AG04450 (cell line): ENCODE results near the gene FRG2. TPM values are rescaled to one million over a fixed set of nuclear protein-coding genes. Genes with fewer than 3 reads are reported as not detected.
"Not testable (repeated sequence)": the region's sequence is repeated elsewhere in the genome, so short reads cannot be mapped to it uniquely, and the experiment has no call there.

Experiments used
- CTCF ChIA-PET: fragments of 300-600, 350-600 bp; formaldehyde crosslinking; extraction: SDS; loops from one replicate; lab custom pipeline; 2022; ENCODE audit warnings: antibody characterized with exemption, inconsistent platforms; lab: Charles Lee
- POLR2A ChIA-PET: fragments of 350-600 bp; formaldehyde crosslinking; extraction: SDS; loops from one replicate; lab custom pipeline; 2021; ENCODE audit warnings: antibody characterized with exemption, inconsistent platforms; lab: Yijun Ruan, JAX
- DNase-seq: peaks from one replicate; pipeline ENCODE4 v3.0.0-alpha.2; 2011; ENCODE audit warnings: low read depth, low spot score
- H3K27ac ChIP-seq: one replicate; pipeline ENCODE4 v1.5.1; 2012; ENCODE audit warnings: low read depth, low read length, control low read depth
- H3K27me3 ChIP-seq: one replicate; pipeline ENCODE4 v1.6.0; 2012; ENCODE audit warnings: low read length; ENCODE audit not compliant: control insufficient read depth, insufficient read depth
- H3K4me3 ChIP-seq: 2 replicates; pipeline ENCODE4 v1.5.1; 2011; ENCODE audit warnings: mild to moderate bottlenecking, low read depth, low read length, control low read depth
- H3K9me3 ChIP-seq: 2 replicates; pipeline ENCODE4 v1.5.1; 2012; ENCODE audit warnings: low read length; ENCODE audit not compliant: control insufficient read depth, insufficient read depth
- polyA plus RNA-seq: library from polyadenylated mRNA; depleted of rRNA; stranded (reverse); fragments of >200 nt; gene quantifications from 2 replicates; pipeline ENCODE4 v1.2.3, GENCODE V29; 2011
- TF ChIP-seq, protein P1 (sequence below): IDR thresholded peaks from 2 replicates; pipeline ENCODE4 v1.5.1; 2011; ENCODE audit warnings: low read depth, low read length, control low read depth, inconsistent platforms

Gene FRG2
- polyA plus RNA-seq, 1 experiment: not detected

DNA sequence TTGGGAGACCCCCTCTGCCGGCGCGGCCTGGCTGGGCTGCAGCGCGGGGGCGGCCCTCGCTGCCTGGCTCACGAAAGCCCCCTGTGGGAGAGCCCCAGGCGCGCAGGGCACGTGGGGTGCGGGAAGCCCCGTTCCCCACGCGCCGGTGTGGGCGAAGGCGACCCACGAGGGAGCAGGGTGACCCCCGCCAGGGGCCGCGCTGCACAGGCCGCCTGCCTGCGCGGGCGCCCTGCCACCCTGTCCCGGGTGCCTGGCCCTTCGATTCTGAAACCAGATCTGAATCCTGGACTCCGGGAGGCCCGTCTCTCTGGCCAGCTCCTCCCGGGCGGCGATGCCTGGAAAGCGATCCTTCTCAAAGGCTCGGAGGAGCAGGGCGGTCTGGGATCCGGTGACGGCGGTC lies 5.1 kb downstream of the FRG2 start:
- POLR2A ChIA-PET, DNase-seq, CTCF ChIA-PET, H3K27ac ChIP-seq, H3K4me3 ChIP-seq: not testable (repeated sequence)
- Histone ChIP-seq H3K27me3 (peaks cover 39% of the 10 kb centered on the region), H3K9me3 (peaks cover 19% of the 10 kb centered on the region)

DNA sequence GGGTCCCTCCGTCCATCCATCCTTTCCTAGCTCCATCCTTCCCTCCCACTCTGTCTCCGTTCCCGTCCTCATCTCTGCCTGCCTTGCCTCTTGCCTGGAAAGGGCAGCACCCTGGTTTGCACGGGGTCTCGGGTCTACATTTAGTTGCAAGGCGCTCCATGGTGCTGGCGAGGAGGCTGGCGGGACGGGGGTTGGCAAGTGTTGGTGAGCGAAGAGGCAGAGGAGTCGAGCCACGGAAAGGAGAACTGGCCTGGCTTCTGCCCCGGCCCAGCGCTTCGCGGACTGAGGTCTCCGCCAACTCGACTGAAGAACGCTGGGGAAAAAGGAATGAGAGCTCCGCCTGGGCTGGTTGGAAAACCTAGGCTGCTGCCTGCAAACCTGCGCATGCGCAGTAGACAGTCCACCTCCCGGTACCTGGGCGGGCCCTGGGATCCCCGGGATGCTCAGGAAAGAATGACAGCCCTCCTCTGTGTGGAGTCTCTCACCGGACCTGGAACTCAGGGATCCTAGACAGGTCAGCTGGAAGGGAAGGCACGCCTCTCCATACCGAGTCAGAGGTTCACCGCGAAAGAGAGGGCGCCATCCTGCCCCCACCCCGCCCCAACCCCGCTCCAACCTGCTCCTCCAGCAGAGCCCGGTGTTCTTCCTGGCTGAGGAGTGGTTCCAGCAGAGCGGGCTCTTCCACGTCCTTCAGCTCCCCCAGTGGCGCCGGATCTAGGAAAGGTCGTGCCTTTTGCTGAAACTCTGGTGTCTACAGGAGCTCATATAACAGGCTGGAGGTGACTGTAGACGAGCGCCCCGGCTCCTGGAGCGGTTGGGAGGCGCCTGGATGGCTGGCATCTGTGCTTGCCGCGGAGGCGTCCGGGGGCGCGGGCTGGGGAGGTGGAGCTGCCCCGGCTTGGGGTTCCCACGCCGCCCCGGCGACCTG lies 6.0 kb downstream of the FRG2 start:
- CTCF ChIA-PET: no interaction called here
- Histone ChIP-seq H3K27me3 (peaks cover 47% of the 10 kb centered on the region), H3K9me3 (peaks cover 23% of the 10 kb centered on the region), H3K4me3 (0 out of 2 replicates have a peak overlapping the region, but pooled peaks have one; percentile 7), H3K27ac (no peak overlapping the region)
- POLR2A ChIA-PET: no interaction called here
- DNase-seq: no peak
- TF ChIP-seq, protein P1, sequence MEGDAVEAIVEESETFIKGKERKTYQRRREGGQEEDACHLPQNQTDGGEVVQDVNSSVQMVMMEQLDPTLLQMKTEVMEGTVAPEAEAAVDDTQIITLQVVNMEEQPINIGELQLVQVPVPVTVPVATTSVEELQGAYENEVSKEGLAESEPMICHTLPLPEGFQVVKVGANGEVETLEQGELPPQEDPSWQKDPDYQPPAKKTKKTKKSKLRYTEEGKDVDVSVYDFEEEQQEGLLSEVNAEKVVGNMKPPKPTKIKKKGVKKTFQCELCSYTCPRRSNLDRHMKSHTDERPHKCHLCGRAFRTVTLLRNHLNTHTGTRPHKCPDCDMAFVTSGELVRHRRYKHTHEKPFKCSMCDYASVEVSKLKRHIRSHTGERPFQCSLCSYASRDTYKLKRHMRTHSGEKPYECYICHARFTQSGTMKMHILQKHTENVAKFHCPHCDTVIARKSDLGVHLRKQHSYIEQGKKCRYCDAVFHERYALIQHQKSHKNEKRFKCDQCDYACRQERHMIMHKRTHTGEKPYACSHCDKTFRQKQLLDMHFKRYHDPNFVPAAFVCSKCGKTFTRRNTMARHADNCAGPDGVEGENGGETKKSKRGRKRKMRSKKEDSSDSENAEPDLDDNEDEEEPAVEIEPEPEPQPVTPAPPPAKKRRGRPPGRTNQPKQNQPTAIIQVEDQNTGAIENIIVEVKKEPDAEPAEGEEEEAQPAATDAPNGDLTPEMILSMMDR: no peak

DNA sequence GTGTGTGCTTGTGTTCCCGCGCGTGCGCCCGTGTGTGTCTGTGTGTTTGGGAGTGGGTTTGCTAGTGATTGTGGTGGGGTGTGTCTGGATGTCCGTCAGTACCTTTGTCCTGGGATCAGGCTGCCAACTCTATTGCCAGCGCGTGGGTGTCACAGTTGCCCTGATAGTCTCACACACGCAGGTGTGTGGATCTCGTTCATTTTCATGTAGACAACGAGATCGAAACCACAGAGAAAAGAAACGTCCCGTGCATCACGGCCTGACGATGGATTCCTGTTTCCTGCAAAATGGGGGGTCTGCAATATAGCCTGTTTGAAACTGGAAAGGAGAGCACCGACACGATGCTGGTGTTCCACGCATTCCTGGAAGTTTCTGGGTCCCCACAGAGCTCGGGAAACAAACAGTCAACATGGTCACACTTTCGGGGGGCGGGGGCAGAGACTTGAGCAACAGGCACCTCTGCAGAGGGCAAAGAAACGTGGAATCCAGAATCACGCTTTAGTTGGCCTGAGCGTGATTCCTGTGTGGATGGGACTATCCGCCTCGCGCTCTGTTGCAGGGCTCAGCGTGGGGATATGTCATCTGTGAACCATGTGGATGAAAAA lies 7.1 kb downstream of the FRG2 start:
- POLR2A ChIA-PET, DNase-seq, CTCF ChIA-PET, H3K27ac ChIP-seq, H3K4me3 ChIP-seq: not testable (repeated sequence)
- peaks cover 31% of the 10 kb centered on the region for H3K9me3 ChIP-seq
- peaks cover 58% of the 10 kb centered on the region for H3K27me3 ChIP-seq

DNA sequence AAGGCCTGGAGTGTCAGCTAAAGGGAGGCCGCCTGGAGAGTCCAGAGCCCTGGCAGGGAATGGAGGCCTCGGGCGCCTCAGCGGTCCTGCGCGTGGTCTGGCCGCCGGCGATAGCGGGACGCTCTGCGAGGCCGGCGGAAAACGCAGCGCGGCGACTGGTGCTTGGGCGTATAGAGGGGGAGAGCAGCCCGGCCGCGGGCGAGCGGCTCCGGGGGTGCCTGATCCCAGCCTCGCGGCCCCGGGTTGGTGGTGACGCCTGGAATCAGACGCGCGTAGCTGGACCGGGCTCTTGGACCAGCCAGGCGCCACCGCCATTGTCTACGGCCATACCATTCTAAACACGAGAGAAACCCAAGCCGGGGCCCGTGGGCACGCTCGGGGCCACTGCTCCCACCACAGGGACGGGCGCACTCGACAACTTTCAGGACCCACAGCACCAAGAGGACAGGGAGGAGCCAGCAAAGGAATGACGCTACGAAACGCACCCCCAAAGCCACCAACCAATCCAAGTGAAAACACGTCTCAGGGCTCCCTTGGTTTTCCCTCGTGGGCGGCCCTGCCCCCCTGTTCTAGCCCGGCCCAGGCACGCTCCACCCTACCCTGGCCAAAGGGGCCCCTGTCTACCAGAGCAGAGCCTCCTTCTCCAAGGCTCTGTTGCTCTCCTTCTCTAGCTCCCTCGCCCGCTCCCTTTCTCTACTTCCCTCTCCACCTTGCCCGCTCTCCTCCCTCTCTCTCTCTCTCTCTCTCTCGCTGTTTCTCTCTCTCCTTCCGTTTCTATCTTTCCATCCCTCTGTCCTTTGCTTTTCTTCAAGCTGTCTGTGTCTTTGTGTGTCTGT lies 7.8 kb downstream of the FRG2 start:
- H3K9me3 ChIP-seq: peaks cover 31% of the 10 kb centered on the region
- DNase-seq: no peak
- H3K27ac ChIP-seq: no peak overlapping the region
- peaks cover 59% of the 10 kb centered on the region for H3K27me3 ChIP-seq
- H3K4me3 ChIP-seq: no peak overlapping the region
- ChIA-PET POLR2A (no interaction called here), CTCF (no interaction called here)
- TF ChIP-seq, protein P1: no peak

DNA sequence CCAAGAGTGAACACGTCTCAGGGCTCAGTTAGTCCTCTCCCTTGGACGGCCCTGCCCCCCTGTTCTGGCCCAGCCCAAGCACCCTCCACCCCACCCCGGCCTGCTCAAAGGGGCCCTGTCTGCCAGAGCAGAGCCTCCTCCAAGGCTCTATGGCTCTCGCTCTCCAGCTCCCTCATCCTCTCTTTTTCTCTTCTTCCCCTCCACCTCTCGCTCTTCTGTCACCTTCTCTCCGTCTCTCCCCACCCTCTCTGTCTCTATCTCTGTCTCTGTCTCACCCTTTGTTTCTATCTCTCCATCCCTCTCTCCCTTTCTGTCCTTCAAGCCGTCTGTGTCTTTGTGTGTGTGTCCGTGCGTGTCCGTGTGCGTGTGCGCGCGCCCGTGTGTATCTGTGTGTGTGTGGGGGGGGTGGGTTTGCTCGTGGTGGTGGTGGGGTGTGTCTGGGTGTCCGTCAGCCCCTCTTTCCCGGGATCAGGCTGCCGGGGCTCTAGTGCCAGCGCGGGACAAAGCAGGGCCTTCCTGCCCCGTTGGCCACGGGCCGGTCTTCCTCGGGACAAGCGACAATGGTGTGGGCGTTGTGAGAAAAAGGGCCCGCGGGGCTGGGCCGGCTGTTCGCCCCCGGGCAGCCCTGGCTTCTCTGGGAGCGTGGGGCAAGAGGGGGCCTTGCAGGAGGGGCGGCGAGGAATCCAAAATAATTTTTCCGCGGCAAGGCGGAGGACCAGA lies 8.7 kb downstream of the FRG2 start:
- Histone ChIP-seq H3K27ac (no peak overlapping the region), H3K27me3 (peaks cover 59% of the 10 kb centered on the region), H3K9me3 (peaks cover 31% of the 10 kb centered on the region), H3K4me3 (no peak overlapping the region)
- no peak for DNase-seq
- TF ChIP-seq, protein P1: no peak
- CTCF ChIA-PET: no interaction called here
- POLR2A ChIA-PET: no interaction called here
